ENCODE measurements around the gene KISS1R. TPM values are rescaled to one million over a fixed set of nuclear protein-coding genes. Genes with fewer than 3 reads are reported as not detected.

Gene KISS1R
- total RNA-seq, 1 donor from 2014 or later = 2.2 TPM

DNA sequence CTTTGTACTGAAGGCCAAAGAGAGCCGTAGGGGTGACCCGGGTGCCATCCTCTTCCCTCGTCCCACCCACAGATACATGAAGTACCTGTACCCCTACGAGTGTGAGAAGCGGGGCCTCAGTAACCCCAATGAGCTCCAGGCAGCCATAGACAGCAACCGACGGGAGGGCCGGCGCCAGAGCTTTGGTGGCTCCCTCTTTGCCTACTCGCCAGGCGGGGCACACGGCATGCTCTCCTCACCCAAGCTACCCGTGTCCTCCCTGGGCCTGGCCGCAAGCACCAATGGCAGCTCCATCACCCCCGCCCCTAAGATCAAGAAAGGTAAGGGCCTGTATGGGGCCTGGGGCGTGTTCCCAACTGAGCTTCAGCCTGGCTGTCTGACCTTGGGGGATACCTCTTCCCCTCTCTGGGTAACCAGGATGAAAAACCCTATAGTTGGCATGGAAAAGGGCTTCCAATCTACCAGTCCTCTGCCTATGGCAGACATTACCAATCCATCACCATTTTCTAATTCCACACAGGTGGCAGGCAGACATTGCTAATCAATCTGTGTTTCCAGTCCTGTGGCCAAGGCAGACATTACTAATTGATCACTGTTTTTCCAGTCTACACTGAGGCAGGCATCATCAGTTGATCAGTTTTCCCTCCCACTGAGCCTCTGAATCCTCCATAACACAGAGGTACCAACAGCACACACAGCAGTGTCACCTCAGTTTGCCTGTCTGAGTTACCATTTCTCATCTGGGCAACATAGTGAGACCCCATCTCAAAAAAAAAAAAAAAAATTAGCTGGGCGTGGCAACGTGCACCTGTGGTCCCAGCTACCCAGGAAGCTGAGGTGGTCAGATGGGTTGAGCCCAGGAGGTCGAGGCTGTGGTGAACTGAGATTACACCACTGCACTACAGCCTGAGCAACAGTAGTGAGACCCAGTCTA is 47.9 kb downstream of the KISS1R start:
- intact Hi-C loops (cut with micrococcal nuclease) = no loop called here

DNA sequence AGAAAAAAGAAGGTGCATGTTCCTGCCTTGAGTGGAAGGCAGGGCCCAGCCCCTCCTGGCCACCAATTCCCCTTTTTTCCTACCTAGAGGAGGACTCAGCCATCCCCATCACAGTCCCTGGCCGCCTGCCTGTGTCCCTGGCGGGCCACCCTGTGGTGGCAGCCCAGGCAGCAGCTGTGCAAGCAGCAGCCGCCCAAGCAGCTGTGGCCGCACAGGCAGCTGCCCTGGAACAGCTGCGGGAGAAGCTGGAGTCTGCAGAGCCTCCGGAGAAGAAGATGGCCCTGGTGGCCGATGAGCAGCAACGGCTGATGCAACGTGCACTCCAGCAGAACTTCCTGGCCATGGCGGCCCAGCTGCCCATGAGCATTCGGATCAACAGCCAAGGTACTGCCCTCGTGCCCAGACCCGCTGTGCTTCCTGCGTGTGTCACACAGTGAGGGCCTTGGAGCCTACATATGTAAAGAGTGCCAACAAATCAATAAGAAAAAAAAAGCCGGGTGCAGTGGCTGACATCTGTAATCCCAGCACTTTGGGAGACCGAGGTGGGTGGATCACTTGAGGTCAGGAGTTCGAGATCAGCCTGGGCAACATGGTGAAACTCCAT is 49.5 kb downstream of the KISS1R start:
- intact Hi-C loops (cut with micrococcal nuclease) = no loop called here

Other genes with a start within 250 kb of the KISS1R start
- gene FSTL3, start 240.9 kb upstream of the KISS1R start, total RNA-seq = 1.6 TPM in 2 replicates
- gene PRSS57, start 221.9 kb upstream of the KISS1R start, total RNA-seq = not detected in 2 replicates
- gene PALM, start 208.4 kb upstream of the KISS1R start, total RNA-seq = not detected in 2 replicates
- not detected in 2 replicates for gene MISP, start 166.2 kb upstream of the KISS1R start, total RNA-seq
- gene PTBP1, start 119.9 kb upstream of the KISS1R start, total RNA-seq = 550 and 562 TPM in 2 replicates
- gene PLPPR3, start 95.4 kb upstream of the KISS1R start, total RNA-seq = not detected in 2 replicates
- gene AZU1, start 89.5 kb upstream of the KISS1R start, total RNA-seq = not detected in 2 replicates
- not detected in 2 replicates for gene PRTN3, start 76.3 kb upstream of the KISS1R start, total RNA-seq
- gene ELANE, start 65.0 kb upstream of the KISS1R start, total RNA-seq = not detected in 2 replicates
- 1.0 and 1.2 TPM in 2 replicates for gene CFD, start 57.7 kb upstream of the KISS1R start, total RNA-seq
- 64.3 and 74.3 TPM in 2 replicates for gene MED16, start 24.1 kb upstream of the KISS1R start, total RNA-seq
- gene RNU6-9, start 23.8 kb upstream of the KISS1R start, total RNA-seq = not detected in 2 replicates
- 122 and 138 TPM in 2 replicates for gene R3HDM4, start 4.1 kb upstream of the KISS1R start, total RNA-seq
- 27.3 and 28.9 TPM in 2 replicates for gene ARID3A, start 8.7 kb downstream of the KISS1R start, total RNA-seq
- 54.8 and 57.5 TPM in 2 replicates for gene WDR18, start 67.0 kb downstream of the KISS1R start, total RNA-seq
- gene GRIN3B, start 83.1 kb downstream of the KISS1R start, total RNA-seq = not detected in 2 replicates
- 181 and 185 TPM in 2 replicates for gene TMEM259, start 103.8 kb downstream of the KISS1R start, total RNA-seq
- gene RNU6-2, start 104.2 kb downstream of the KISS1R start, total RNA-seq = not detected in 2 replicates
- gene CNN2, start 109.3 kb downstream of the KISS1R start, total RNA-seq = 436 and 459 TPM in 2 replicates
- gene ABCA7, start 122.8 kb downstream of the KISS1R start, total RNA-seq = 63.6 and 71.7 TPM in 2 replicates
- 471 and 479 TPM in 2 replicates for gene ARHGAP45, start 149.8 kb downstream of the KISS1R start, total RNA-seq
- gene POLR2E, start 178.0 kb downstream of the KISS1R start, total RNA-seq = 155 and 170 TPM in 2 replicates
- 131 and 142 TPM in 2 replicates for gene GPX4, start 186.7 kb downstream of the KISS1R start, total RNA-seq

Measured in T-helper 1 cell treated with Interleukin-12 subunit alpha and Interleukin-12 subunit beta and Interleukin-4 antibody, amounts not matched to agents 30 ng/mL and 1 ng/mL, for 36 hours (primary cell).